Duodenal mucosa (tissue), 2 donors: ENCODE results near the gene ZACN.

ENCODE experiments used
- H3K27ac ChIP-seq: one replicate; pipeline ENCODE4 v1.7.0; 2013; ENCODE audit warnings: low read depth, low read length
- H3K27me3 ChIP-seq, 2 donors: one replicate each; pipeline ENCODE4 v1.7.0; 2013; ENCODE audit warnings: low read length in 2 of 2, control low read depth in 1 of 2; ENCODE audit not compliant: insufficient read depth in 2 of 2, control insufficient read depth in 1 of 2
- H3K36me3 ChIP-seq, 2 donors: one replicate each; pipeline ENCODE4 v1.7.0; 2013; ENCODE audit warnings: low read length in 2 of 2, control low read depth in 1 of 2; ENCODE audit not compliant: insufficient read depth in 2 of 2, control insufficient read depth in 1 of 2
- H3K4me1 ChIP-seq, 2 donors: one replicate each; pipeline ENCODE4 v1.7.0; 2013; ENCODE audit warnings: low read length in 2 of 2, control low read depth in 1 of 2; ENCODE audit not compliant: insufficient read depth in 2 of 2, control insufficient read depth in 1 of 2
- H3K4me3 ChIP-seq, 2 donors: one replicate each; pipeline ENCODE4 v1.7.0; 2013; ENCODE audit warnings: low read length in 2 of 2, low read depth in 1 of 2
- H3K9ac ChIP-seq, 2 donors: one replicate each; pipeline ENCODE4 v1.7.0; 2013; ENCODE audit warnings: low read length in 2 of 2, low read depth in 1 of 2
- H3K9me3 ChIP-seq, 2 donors: one replicate each; pipeline ENCODE4 v1.7.0; 2013; ENCODE audit warnings: low read length in 2 of 2, control low read depth in 1 of 2; ENCODE audit not compliant: control insufficient read depth in 1 of 2

Gene ZACN

DNA sequence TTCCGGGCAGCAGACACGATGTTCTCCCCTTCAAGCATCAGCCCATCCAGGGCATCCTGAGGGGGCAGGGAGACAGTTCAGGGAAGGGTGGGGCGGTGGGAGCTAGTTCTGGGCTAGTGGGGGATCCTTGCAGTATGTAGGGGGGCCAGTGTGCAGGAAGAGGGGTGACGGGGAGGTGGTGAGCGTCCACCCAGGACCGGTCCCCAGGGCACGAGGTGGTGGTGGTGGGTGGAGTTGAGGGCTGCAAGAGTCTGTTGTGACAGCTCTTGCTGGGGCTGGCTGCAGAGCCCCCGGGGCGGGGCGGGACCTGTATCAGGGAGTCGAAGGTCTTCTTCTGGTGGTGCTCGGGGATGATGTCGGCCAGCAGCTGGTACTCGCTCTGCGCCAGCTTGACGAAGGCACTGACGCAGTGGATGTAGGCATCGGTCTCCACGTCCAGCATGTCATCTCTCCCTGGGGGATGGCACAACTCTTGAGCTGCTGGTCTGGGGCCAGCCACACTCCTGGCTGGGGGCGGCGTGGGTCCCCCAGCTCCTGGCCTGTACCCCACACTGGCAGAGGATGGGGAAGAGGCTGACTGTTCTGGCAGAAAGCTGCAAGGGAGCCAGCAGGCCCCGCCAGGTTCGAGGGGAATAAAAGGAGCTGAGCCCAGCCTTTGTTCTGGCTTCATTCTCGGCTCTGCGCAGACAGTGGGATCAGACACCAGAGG lies 10.0 kb downstream of the ZACN start:
- Histone ChIP-seq H3K4me1 (no peaks in the 10 kb centered on the region), H3K9ac (no peak overlapping the region), H3K27me3 (no peaks in the 10 kb centered on the region), H3K4me3 (no peak overlapping the region), H3K9me3 (no peaks in the 10 kb centered on the region), H3K36me3 (peaks cover 59 to 94% of the 10 kb centered on the region in 2 donors), H3K27ac (no peak overlapping the region)

- peaks cover 59 to 93% of the 10 kb centered on the region in 2 donors for H3K36me3 ChIP-seq
- H3K27ac ChIP-seq = no peak overlapping the region
- no peak overlapping the region for H3K4me3 ChIP-seq
- H3K4me1 ChIP-seq = no peaks in the 10 kb centered on the region
- H3K27me3 ChIP-seq = no peaks in the 10 kb centered on the region
- no peaks in the 10 kb centered on the region for H3K9me3 ChIP-seq
- no peak overlapping the region for H3K9ac ChIP-seq
These were observed 10.9 kb downstream of the ZACN start for GRCh38 chr17:76089680-76090516.

DNA sequence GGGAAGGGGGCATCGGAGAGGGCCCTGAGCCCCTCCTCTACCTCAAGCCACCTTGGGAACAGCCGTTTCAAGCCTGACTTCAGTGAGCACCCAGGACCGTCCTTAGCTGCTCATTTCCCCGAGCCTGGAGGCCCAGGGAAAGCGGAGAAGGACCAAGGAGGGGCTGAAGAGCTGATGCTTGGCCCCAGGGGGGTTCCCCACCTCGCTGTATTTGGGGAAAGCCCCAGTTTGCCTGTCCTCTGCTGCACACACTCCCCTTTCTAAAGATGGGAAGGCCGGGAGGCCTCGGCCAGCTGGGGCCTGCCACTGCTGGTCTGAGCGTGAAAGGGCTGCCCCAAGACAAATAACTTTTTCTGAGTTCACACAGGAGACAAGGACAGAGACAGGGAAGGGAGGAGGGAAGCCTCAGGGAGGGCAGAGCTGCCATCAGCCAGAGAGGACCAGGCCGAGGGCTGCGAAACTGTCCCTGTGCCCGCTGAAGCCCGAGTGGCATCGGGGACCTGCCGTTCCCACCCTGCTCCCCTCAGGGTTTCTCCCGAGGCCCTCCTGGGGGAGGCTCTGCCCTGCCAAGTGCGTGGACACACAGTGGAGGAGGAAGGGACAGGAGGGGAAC lies 11.6 kb downstream of the ZACN start:
- Histone ChIP-seq H3K9me3 (no peaks in the 10 kb centered on the region), H3K4me3 (no peak overlapping the region), H3K27ac (no peak overlapping the region), H3K27me3 (no peaks in the 10 kb centered on the region), H3K36me3 (peaks cover 56 to 86% of the 10 kb centered on the region in 2 donors), H3K4me1 (no peaks in the 10 kb centered on the region), H3K9ac (no peak overlapping the region)

DNA sequence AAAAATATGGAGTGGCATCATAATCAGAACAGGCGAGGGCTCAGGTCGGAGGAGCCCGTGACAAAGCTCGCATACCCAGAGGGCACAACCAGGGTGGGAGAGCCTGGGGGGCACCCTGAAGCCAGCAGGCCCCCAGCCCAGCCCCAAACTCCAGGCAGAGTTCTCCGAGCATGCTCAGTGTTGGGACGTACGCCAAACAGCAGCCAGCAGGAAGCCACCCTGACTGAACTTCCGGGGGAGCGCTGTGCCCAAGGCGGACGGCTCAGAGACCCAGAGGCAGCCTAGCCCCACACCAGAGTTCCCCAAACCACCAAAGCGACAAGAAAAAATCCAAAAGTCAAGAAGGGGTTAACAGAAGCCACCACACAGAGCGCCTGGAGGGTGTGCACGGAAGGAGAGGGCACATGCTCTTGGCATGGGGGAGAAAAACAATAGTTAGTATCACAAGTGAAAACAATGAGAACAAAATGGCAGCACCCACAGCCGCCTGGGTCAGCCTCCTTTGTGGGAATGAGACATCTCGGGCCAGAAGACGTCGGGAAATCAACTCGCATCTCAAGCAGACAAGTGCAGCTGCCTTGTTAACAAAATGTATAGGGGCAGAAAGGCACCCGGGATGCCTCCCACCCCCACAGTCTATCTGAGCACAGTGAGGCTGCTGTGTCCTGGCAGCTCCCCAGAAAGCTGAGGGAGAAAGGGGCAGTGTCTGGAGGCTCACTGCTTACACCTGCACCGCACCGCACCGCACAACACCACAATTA lies 12.7 kb downstream of the ZACN start:
- Histone ChIP-seq H3K4me1 (no peaks in the 10 kb centered on the region), H3K27ac (no peak overlapping the region), H3K4me3 (no peak overlapping the region), H3K9ac (no peak overlapping the region), H3K36me3 (peaks cover 52 to 82% of the 10 kb centered on the region in 2 donors), H3K27me3 (no peaks in the 10 kb centered on the region), H3K9me3 (no peaks in the 10 kb centered on the region)

- Histone ChIP-seq H3K9ac (no peak overlapping the region), H3K4me3 (no peak overlapping the region), H3K9me3 (no peaks in the 10 kb centered on the region), H3K4me1 (no peaks in the 10 kb centered on the region), H3K36me3 (peaks cover 43 to 80% of the 10 kb centered on the region in 2 donors), H3K27ac (no peak overlapping the region), H3K27me3 (no peaks in the 10 kb centered on the region)
These were observed 13.8 kb downstream of the ZACN start for GRCh38 chr17:76092526-76093413.

GRCh38 chr17:76094046-76094445 lies 15.1 kb downstream of the ZACN start:
- H3K9me3 ChIP-seq = no peaks in the 10 kb centered on the region
- no peak overlapping the region for H3K27ac ChIP-seq
- no peak overlapping the region for H3K4me3 ChIP-seq
- no peaks in the 10 kb centered on the region for H3K4me1 ChIP-seq
- H3K27me3 ChIP-seq = no peaks in the 10 kb centered on the region
- peaks cover 35 to 71% of the 10 kb centered on the region in 2 donors for H3K36me3 ChIP-seq
- H3K9ac ChIP-seq = no peak overlapping the region

DNA sequence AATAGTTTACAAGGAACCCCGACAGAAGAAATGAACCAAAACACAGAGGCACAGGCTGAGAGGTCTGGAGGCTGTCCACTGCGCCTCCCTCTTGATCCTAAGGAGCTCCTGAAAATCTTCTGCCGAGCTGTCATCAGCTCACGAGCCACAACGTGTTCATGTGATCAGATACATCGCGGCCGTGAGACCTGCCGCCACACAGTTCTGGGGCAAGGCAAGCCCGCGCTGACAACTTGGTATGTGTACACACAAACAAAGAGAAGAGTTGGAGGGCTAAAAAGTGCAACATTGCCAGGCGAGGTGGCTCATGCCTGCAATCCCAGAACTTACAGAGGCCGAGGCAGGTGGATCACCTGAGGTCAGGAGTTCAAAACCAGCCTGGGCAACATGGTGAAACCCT lies 17.0 kb downstream of the ZACN start:
- no peaks in the 10 kb centered on the region for H3K4me1 ChIP-seq
- peaks cover 27 to 64% of the 10 kb centered on the region in 2 donors for H3K36me3 ChIP-seq
- H3K9me3 ChIP-seq = no peaks in the 10 kb centered on the region
- no peaks in the 10 kb centered on the region for H3K27me3 ChIP-seq
- no peak overlapping the region for H3K27ac ChIP-seq
- H3K9ac ChIP-seq = no peak overlapping the region
- no peak overlapping the region for H3K4me3 ChIP-seq

GRCh38 chr17:76097716-76098295 lies 18.8 kb downstream of the ZACN start:
- Histone ChIP-seq H3K36me3 (peaks cover 31 to 62% of the 10 kb centered on the region in 2 donors), H3K27ac (no peak overlapping the region), H3K27me3 (no peaks in the 10 kb centered on the region), H3K4me3 (no peak overlapping the region), H3K9ac (no peak overlapping the region), H3K9me3 (no peaks in the 10 kb centered on the region), H3K4me1 (peaks cover 3 to 7% of the 10 kb centered on the region in 2 donors)

GRCh38 chr17:76102944-76103273 lies 23.9 kb downstream of the ZACN start:
- no peaks in the 10 kb centered on the region for H3K27me3 ChIP-seq
- peaks cover 11 to 25% of the 10 kb centered on the region in 2 donors for H3K36me3 ChIP-seq
- peak overlapping the region; percentile 80 to 87 for H3K9ac ChIP-seq
- no peaks in the 10 kb centered on the region for H3K9me3 ChIP-seq
- H3K4me3 ChIP-seq = peak overlapping the region; percentile 79 to 91
- H3K4me1 ChIP-seq = peaks cover 15 to 16% of the 10 kb centered on the region in 2 donors
- H3K27ac ChIP-seq = no peak overlapping the region
